Measurements from ENCODE around the gene SLC35F3. TPM values are rescaled to one million over a fixed set of nuclear protein-coding genes. Genes with fewer than 3 reads are reported as not detected.

Gene SLC35F3
- total RNA-seq, 1 donor from 2014 or later = 2.7 TPM

DNA sequence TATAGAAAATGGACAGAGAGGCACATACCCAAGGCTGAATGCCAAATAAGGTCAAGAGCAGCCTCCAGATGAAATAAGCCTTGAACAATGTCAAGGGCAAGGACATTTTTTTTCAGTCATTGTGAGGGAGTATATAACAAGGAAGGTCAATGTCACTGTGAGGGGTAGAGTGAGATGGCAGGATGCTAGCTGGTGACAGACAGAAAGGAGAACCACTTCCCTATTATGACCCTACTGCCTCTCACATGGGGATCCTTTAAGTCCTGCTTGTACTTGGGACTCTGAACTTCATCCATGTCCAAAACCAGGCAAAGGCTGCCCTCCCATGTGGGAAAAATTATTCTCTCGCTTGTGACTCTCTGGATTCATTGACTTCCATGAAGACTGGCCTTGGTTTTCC, 349.3 kb downstream of the SLC35F3 start:
- no peak for DNase-seq (ENCODE audit: low read depth)

- peak; percentile 82 for DNase-seq (ENCODE audit: low read depth)
These were observed 351.9 kb downstream of the SLC35F3 start for GRCh38 chr1:234256359-234256758.

DNA sequence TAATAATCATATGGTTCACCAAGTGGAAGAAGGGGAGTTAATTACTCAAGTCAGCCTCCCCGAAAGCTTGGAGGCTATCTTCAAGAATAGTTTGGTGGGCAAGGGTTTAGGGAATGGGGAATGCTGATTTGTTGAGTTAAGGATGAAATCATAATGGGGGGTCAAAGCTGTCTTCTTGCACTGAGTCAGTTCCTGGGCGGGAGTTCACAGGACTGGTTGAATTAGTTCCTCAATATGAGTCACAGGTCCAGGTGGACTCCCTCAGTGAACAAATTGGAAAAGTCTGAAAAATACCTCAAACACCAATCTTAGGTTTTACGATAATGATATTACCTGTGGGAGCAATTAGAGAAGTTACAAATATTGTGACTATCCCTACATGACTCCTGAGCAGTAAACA, 353.6 kb downstream of the SLC35F3 start:
- no peak for DNase-seq (ENCODE audit: low read depth)

- DNase-seq (ENCODE audit: low read depth) = peak; percentile 69
These were observed 356.1 kb downstream of the SLC35F3 start for GRCh38 chr1:234260578-234260977.

DNA sequence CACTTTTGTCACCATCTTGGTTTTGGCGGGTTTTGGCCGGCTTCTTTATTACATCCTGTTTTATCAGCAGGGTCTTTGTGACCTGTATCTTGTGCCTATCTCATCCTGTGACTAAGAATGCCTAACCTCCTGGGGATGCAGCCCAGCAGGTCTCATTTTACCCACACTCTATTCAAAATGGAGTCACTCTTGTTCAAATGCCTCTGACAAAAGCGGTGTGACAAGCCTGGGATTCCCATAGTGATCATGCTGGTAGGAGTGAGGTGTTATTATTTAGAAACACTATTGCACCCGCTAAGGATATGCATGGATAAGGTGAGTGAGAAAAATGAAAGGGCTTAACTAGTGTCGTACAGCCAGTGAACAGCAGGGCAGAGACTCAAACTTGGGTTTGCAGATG, 357.1 kb downstream of the SLC35F3 start:
- DNase-seq (ENCODE audit: low read depth) = no peak

DNA sequence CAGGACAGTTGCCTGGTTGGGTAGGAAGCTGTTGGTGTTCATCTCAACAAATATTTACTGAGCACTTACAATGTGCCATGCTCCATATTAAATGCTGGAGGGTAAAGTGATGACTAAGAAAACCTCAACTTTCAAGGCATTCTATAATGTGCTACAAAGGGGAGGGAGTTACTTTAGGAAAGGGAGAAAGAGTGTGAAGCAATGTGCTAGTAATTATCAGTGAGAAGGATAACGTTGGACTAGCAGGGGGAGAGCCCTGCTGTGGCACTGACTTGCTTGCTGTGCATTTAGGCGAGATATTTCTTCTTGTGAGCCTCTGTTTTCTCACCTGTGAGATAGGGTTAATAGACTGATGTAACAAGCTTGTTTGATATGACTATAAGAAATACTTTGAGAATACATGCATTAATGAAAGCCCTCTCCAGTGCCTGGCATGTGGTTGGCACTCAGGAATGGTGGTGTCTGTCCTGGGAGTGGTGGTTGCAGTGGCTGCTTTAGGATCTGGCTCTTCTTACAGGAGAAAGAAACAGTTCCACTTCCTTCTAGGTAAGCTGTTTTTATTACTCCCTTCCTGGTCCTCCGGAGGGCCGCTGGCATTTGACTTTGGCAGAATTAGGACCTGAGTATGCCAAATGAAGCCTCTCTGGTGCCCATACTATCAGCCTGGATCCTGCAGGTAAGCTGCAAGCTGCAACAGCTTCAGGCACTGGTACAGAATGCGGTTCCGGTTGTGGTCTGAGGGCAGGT, 357.7 kb downstream of the SLC35F3 start:
- peak; percentile 6 for DNase-seq (ENCODE audit: low read depth)

DNA sequence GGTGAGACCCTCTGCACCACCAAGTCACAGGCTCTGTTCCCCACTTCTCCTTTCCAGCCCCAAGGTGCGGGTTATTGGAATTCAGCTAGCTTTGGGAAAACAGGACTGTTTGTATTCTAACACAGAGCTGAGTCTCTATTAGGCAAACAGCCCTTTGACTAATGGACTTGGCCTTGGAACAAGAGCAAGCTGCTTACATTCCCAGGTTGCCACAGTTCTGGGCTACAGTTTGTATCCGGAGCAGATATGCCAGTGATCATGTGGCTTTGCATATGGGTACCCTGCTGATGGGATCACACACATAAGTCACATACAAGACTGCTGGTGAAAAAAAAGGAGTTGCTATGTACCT, 358.3 kb downstream of the SLC35F3 start:
- peak; percentile 30 for DNase-seq (ENCODE audit: low read depth)

DNA sequence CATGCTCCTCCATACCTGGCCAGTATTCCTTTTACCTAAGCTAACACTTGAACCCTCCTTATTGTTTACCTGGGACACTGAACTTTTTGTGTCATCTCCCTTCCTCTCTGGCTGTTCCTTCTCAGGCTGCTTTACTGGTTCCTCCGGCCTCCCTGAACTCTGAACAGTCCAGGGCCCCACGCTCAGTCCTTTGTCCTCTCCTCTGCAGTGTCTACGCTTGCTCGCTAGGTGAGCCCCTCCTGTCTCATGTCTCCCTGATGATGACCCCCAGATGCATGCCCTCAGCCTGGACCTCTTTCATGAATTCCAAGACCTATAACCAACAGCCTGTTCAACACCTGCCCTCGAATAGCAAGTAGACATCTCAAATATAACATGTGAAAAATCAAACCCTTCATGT, 360.4 kb downstream of the SLC35F3 start:
- DNase-seq (ENCODE audit: low read depth) = no peak

DNA sequence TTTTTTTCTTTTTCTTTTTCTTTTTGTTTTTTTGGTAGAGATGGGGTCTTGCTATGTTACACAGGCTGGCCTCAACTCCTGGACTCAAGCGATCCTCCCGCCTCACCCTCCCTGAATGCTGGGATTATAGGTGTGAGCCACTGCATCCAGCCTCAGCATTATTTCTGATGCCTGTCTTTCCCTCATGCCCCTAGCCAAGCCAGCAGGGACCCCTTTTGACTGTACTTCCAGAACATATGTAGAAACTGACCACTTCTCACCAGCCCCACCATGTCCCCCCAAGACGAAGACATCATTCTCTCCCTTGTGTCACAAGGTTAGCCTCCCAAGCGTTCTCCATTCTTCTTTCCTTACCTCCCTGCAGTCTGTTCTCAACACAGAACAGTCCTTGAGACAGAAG, 360.8 kb downstream of the SLC35F3 start:
- no peak for DNase-seq (ENCODE audit: low read depth)

GRCh38 chr1:234265861-234266260, 361.4 kb downstream of the SLC35F3 start:
- DNase-seq (ENCODE audit: low read depth) = no peak

DNA sequence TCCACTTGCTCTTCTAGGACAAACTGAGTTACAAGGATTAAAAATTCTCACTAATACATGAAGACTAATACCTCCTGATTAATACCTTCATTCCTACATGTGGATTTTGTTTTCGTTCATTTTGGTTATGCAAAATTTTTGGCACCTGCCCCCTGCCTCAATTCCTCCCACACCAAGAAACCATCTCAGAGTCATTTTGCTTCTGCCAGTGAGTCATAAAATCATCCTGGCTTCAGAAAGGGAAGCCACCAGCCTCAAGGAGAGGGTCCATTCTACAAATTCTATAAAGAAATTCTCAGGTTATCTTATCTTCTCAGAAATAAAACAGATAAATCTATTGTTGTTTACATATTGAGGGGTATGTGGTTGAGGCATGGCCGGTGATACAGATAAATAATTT, 365.6 kb downstream of the SLC35F3 start:
- no peak for DNase-seq (ENCODE audit: low read depth)

DNA sequence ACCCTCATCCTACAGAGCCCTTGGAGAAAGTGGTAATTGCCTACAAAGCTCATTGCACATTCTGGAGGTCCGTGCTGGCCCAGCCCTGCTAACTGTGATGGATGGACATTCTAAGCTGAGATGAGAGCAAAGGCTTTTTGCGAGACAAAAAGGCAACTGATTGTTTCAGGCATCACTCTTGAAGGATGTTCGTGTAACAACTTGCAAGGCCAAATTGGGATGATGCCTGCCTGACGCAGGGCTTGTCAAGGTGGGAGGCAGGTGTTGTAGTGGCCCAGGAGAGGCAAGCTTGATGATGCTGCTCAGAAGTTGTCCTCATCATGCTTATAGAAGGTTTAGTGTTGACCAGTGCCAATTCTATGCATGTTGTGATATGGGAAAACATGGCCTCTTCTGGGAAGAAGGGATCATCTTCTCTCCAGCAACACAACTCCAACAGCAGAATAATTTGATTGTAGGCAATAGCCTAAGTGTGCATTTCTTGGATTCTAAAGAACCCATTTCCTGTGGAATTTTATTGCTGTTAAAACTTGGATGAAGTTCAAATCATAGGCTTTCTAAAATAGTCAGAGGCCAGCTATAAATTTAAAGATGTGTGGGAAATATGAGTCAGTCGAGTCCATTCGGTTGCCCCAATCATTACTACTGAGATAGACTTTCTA, 366.2 kb downstream of the SLC35F3 start:
- no peak for DNase-seq (ENCODE audit: low read depth)

DNA sequence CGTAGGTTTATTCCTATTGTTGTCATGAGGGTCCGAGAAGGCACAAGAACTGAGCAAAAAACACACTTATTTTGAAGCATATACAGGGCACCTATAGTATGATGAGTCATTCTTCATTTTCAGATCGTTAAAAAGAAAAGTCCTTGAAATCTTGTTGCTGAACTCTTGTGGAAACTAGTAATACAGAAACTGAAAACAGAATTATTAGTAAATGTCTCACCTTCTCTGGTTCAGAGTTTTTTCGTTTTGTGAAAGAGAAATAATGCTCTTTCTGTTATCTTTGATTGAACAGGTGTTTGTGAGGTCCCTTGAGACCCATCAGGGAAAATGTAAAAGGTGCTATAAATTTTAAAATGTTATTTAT, 366.7 kb downstream of the SLC35F3 start:
- no peak for DNase-seq (ENCODE audit: low read depth)

- DNase-seq (ENCODE audit: low read depth) = no peak
These were observed 368.3 kb downstream of the SLC35F3 start for GRCh38 chr1:234272656-234273312.

DNA sequence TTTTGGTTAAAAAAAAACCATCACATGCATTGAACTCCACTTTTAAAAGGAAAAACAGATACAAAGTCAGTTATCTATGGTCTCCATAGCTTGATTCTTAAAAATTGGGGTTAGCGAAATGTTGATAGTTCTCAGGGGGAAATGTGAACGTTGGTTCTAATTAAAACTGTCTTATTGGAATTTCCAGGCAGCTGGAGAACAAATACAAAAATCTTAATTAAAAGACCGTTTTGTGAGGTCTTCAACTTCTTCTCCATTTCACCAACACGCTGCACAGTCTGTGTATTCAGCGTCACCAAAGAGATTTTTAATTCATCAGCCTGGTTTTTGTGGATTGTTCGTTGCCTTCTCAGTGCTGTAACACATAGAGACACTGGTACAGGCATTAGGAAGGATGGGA, 369.5 kb downstream of the SLC35F3 start:
- no peak for DNase-seq (ENCODE audit: low read depth)

- DNase-seq (ENCODE audit: low read depth) = no peak
These were observed 371.8 kb downstream of the SLC35F3 start for GRCh38 chr1:234276151-234276788.

DNA sequence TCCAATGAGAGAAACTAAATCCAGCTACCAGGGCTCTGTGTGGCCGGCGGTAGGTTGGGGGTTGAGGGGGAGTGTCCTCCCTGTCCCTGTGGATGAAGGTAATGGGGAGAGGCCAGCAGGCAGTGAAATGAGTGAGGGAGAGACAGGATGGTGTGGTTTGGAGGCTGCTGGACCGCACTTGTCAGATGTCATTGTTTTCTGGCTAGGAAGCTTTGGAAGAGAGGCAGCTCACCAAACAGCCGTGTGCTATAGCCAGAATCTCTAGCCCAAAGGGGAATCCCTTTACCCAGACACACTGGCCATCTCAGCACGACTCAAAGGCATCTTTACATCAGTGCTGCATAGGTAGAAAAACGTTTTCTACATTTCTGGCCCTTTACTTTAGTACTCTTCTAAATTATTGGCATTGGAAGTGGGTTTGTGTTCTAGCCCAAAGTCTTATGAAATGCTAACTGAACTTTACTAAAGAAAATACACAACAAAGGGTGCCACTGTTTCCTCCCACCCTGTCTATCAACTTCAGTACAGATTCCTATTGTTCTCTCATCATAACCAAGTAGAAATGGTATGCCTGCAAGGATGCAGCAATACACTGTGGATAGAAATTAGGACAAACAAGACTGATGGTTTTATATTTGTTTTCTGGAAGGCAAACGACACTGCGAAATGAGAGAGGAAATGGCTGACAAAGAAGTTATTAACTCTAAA, 372.8 kb downstream of the SLC35F3 start:
- DNase-seq (ENCODE audit: low read depth) = no peak

GRCh38 chr1:234279021-234279420, 374.5 kb downstream of the SLC35F3 start:
- DNase-seq (ENCODE audit: low read depth) = no peak

DNA sequence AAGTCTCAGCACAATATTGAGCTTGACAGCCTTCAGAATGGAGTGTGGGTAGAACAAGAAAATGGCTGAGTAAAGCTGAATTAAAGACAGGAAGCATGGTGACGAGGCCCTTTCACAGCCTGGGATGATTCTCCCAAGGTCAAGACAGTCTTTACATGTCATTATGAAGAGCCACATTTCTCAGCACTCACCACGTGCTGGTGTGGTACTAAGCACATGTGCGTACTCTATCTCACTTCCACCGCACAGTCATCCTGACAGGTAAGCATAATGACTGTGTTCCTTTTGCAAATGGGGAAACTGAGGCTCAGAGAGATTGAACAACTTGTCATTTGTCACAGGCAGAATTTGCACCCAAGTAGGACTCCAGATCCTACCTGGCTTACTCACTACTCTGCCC, 376.0 kb downstream of the SLC35F3 start:
- no peak for DNase-seq (ENCODE audit: low read depth)

DNA sequence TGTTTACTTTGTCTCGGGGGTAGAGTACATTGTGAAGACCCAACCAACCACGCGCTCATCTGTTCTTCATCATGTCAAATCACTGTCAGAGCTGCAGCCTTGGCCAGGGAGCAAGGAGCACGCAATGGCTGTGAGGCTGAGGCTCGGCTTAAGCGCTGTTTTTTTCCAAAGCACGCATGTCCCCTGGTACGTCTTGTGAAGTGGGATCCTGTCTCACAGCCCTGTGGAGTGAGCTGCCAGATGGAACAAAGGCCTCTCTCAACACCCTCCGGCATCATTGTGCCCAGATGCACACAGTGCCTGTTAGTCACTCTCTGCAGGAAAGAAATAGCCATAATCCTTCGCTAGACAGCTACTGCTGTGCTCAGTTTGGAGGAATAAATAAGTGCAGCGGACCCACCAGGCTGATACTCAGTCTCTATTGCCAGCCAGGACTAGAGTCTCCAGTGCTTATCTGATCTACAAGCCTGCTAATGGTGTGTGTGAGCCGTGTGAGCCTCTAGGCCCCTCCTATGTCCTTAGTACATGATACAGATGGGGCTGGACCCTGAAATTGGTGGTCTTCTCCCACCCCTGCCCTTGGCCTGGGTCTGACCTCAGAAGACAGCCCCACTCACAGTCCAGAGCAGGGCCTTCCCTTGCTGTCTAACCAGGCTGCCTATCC, 377.5 kb downstream of the SLC35F3 start:
- DNase-seq (ENCODE audit: low read depth) = no peak

DNA sequence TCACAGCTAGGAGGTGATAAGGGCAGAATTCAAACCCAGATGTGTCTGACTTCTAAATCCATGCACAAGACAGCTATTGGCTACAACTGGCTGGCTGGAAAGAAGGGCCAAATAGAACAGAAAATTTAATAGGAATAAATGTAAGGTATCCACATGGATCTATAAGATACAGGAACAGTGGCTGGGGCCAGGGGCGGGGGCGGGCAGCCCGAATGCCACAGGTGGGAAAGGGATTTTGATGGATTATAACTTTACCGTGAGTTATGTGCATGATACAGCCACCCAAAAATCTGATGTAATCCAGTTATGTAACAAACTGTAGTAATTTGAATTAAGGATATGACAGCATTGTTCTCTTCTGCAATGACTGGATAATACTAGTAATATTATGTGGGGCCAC, 381.7 kb downstream of the SLC35F3 start:
- no peak for DNase-seq (ENCODE audit: low read depth)

DNA sequence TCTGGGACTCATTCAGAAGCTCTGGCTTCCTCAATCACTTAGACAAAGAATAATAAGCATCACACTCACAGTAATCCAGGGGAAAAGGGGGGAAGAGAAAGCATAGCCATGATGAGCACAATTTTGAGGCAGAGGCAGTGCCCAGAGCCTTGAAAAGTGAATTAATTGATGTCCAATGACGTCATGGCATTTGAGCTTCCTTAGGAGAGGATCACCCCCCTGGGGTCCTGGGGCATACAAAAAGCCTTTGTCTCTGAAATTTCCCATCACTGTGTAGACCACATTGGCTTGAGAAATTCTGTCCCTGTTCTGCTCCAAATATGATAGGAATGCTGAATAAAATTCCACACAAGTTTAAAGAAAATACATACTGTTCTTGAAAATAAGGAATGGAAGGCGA, 384.5 kb downstream of the SLC35F3 start:
- DNase-seq (ENCODE audit: low read depth) = no peak
